T-helper 22 cell (primary cell): ENCODE measurements around the gene PALD1.
A peak's percentile ranks its signal among the peaks of the same experiment; 100 is the strongest.

Source experiments
- DNase-seq: peaks from one replicate; pipeline ENCODE4 v3.0.0-alpha.2; 2020; ENCODE audit warnings: low read depth

PALD1 gene

DNA sequence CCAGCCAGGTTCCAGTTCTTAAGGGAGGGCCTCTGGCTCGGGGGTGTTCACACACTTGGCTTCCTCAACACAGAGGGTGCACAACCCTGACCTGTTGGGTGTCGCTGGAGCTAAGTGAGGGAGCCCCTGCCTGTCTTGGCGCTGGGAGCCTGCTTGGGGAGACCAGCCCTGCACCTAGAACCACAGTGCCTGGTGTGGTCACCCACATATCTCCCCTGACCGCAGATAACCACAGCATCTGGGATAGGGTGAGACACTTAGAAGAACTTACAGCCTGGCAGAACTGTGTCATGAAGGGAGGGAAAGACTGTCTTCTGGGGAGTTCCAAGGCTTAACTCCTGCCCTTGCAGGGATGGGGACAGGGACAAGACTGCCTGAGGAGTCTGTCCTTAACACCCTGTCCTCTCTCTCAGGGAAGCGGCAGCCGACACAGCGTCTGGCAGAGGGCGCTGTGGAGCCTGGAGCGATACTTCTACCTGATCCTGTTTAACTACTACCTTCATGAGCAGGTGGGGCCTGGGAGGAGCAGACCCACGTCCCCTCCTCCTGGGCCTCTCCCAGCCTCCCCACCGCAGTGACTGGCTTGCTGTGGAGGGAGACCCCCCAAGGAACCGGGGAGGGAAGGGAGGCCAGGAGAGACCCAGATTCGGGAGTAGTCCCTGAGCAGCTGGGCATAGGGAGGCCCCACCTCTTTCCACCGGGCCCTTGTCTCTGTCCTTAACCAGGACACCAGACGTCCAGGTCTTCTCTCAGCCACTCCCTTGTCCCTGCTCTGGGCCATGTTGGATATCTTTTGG lies 59.0 kb downstream of the PALD1 start:
- DNase-seq, result no peak

DNA sequence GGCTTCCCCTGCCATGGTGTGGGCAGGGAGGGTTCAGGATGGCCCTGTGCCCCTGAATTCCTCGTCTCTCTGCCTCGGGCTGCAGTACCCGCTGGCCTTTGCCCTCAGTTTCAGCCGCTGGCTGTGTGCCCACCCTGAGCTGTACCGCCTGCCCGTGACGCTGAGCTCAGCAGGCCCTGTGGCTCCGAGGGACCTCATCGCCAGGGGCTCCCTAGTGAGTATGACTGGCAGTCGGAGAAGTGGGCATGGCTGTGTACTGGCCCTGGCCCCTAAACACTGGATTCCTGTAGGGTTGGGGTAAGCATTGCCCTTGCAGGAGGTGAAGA lies 59.6 kb downstream of the PALD1 start:
- DNase-seq, result no peak

DNA sequence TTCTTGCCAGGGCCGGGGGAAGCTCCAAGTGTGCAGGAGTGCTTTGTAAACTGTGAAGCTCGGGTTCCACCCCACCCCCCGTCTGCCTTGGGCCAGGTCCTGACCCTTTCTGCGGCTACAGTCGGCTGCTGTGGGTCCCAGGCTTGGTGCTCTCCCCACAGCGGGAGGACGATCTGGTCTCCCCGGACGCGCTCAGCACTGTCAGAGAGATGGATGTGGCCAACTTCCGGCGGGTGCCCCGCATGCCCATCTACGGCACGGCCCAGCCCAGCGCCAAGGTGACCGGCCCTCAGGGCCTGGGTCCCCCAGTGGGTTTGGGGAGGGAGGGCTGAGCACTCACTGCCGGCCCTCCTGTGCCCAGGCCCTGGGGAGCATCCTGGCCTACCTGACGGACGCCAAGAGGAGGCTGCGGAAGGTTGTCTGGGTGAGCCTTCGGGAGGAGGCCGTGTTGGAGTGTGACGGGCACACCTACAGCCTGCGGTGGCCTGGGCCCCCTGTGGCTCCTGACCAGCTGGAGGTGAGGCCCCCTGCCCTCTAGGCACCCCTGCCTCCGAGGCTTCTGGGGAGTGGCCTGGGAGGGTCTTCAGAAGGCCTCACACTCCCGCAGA lies 60.3 kb downstream of the PALD1 start:
- no peak for DNase-seq

DNA sequence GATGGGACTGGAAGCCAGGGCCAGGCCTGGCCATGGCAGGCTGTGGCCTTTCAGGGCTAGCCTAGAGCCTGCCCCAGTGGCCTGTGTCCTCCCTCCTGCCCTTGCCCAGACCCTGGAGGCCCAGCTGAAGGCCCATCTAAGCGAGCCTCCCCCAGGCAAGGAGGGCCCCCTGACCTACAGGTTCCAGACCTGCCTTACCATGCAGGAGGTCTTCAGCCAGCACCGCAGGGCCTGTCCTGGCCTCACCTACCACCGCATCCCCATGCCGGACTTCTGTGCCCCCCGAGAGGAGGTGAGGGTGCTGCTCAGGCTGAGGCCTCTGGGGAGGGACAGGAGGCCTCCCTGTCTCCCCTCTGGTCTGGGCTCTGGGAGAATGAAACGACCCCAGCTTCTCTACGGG lies 60.9 kb downstream of the PALD1 start:
- no peak for DNase-seq

DNA sequence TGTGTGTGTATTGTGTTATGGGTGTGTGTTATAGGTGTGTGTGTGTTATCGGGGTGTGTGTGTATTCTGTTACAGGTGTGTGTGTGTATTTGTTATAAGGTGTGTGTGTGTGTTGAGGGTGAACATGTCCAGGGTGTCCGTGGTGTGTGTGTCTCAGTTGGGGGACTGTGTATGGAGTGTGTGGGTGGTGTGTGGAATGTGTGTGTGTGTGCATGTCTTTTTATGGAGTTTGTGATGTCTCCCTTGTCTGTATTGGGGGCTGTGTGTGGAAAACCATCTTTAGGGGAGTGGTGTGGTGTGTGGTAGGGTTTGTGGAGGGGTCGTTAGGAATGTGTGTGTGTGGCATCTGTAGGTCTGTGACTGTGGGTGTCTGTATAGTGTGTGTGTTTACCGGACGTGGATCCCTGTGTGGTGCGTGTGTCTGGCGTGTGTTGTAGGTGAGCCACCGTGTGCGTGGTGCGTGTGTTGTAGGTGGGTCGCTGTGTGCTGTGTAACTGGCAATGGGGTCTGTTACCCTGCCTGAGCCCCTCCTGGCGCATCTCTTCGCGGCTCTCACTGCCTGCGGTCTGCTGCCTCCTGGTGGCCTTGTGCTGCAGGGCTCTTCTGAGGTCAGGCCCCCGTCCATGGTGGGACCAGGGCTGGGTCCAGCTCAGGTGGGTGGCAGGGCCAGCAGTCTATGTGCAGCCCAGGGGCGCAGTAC lies 61.7 kb downstream of the PALD1 start:
- no peak for DNase-seq

DNA sequence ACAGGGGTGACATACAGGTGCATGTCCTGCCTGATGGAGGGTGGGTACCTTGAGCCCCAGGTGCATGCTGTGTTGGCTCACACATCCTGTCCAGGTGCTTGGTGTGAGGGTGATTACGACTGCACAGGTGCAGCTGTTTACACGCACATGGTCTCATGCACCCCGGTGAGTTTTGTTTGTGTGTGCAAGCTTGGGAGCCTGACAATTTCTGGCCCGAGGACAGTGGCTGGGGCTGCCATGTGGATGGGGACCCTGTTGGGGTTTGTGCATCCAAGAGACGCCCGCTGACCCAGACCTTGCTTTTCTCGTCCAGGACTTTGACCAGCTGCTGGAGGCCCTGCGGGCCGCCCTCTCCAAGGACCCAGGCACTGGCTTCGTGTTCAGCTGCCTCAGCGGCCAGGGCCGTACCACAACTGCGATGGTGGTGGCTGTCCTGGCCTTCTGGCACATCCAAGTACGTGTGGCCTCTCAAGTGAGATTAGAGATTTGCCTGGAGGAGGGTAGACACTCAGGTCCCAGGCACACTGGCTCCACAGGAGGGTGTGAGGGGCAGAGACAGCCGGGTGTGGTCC lies 62.3 kb downstream of the PALD1 start:
- no peak for DNase-seq

DNA sequence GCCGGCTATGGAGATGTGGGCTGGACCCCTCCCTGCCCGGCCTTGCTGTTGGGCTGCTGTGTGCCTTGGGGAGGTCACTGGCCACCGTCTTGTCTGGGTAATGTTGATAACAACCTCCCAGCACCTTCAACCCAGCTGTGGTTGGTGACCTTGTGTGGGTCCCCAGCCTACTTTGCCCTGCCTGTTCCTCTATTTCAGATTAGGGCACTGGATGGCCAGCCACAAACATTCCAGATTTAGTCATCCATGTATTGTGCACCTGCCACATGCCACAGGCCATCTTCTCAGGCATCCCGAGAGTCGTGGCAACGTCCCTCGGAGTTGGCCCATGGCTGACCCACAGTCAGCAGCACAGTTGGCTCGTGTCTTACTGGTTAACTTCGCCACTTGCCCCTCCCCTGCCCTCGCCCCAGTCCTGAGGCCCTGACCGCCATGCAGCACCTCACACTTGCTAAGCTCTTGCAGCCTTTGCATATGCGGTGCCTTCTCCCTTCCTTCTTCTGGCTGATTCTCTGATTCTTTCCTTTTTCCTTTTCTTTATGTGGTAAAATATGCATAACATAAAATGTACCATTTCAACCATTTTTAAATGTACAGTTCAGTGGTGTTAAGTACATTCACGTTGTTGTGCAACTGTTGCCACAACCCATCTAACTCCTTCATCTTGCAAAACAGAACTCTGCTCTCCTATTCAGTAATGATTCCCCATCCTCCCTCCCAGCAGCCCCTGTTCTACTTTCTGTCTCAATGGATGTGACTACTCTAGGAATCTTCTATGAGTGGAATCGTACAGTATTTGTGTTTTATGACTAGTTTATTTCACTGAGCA lies 63.4 kb downstream of the PALD1 start:
- no peak for DNase-seq

DNA sequence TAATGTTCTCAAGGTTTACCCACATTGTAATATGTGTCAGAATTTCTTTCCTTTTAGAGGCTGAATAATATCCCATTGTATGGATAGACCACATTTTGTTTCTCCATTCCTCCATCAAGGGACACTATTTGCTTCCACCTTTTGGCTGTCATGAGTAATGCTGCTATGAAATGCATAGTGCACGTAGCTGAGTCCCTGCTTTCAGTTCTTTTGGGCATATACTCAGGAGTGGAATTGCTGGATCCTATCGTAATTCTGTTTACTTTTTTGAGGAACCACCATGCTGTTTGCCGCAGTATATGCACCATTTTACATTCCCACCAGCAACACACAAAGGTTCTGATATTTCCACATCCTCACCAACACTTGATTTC lies 64.0 kb downstream of the PALD1 start:
- no peak for DNase-seq

DNA sequence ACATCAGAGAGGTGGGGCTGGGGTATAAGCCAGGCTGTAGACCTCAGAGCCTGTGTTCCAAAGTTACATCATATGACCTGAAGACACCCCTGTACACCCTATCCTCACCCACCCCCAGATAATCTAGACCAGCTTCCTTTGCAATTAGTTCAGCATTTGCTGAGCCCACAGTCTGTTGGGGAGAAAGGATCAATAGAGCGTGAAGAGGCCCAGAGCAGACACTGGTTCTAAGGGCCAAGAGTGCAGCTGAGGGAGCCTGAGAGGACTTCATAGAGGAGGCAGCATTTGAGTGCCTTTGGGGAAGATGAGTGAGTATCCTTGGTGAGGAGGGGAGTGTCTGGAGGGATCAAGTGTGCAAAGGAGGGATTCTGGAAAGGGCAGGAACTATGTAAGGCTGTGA lies 65.3 kb downstream of the PALD1 start:
- no peak for DNase-seq

DNA sequence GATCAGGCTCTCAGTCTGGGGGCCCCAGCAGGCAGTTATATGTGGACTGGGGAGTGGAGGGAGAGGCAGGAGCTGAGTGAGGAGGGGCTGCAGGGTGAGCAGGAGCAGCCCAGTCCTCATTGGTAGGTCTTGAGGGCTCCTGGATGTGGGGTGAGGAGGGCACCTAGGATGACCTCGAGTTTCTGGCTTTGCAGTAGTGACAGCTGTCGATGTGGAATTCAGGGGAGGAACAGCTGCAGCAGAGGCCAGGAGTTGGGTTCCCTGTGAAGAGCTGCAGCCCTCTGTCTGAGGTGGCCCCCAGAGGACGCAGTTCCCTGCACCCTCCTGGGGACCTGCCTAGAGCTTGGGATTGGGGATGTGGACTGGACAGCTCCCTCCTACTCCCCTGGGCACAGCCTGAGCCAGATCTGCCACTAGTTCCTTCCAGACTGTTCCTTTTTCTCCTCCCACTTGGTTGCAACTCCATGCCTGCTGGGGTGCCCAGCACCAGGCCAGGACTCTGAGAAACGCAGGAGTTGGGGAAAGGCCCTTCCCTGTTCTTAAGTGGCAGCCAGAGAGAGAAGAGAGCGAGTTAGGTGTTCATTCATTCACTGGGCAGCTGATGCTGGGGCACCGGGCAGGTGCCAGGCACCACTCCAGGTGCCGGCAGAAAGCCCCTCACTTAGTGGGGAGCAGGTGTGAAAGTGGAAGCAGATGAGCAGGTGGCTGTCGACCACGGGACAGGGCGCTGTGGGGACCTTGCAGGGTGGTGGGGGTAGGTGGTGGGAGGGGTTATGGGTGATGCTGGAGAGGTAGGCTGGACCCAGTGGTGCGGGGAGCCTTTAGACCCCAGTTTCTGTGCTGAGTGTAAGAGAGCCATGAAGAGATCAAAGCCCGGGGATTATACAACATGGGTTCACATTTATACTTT lies 66.1 kb downstream of the PALD1 start:
- no peak for DNase-seq

DNA sequence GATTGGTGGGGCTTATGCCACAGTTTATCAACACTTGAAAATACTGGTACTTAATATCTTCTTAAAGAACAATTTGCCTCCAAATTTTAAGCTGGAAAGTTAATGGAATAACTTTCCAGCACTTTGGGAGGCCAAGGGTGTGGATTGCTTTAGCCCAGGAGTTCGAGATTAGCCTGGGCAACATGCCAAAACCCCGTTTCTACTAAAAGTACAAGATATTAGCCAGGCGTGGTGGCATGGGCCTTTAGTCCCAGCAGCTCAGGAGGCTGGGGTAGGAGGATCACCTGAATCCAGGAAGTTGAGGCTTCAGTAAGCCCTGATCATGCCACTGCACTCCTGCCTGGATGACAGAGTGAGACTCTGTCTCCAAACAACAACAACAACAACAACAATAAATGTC lies 68.0 kb downstream of the PALD1 start:
- DNase-seq, result no peak

DNA sequence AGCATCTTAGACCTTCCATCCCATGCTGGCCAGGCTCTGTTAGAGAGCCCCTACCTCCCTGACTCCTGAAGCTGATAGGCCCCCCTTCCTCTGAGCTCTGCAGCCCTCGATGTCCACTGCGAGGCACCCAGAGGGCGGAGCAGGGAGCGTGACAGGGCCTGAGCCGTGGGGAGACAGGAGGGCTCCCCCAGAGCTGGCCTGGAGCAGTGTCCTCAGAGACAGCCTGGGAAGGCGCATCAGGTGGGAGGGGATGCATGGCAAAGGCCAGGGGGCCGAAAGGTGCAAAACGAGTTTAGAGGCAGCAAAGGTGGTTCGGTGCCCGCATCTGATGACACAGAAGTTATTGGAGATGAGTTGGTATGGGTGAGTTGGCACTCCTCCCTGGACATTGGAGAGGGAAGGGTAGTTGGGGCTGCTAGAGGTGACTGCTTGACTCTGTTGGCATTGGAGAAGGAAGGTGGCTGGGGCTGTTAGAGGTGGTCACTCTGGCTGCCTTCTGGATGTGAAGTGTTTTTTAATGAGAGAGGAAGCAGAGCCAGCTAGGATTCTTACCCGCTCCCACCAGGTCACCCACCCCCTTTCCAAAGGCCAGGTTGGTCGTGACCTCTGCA lies 70.9 kb downstream of the PALD1 start:
- DNase-seq, result no peak

DNA sequence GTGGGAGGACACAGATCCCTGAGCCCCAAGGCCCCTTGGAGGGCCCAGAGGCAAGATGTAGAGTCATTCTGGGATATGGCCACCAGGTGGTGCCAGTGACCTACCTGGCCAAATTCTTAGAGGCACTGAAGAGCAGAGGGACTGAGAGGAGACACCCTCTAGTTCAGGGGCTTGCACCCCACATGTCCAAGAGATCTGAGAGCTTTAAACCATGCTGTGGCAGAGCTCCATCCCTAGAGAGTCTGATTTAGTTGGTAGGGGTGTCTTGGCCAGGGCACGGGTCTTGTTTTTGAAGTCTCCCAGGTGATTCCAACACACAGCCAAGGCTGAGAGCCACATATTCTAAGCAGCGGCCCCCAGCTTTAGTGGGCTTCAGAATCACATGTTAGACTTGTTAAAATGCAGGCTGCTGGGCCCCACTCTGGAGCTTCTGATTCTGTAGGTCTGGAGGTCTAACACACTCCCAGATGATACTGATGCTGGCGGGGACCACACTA lies 71.4 kb downstream of the PALD1 start:
- DNase-seq, result peak; percentile 25

DNA sequence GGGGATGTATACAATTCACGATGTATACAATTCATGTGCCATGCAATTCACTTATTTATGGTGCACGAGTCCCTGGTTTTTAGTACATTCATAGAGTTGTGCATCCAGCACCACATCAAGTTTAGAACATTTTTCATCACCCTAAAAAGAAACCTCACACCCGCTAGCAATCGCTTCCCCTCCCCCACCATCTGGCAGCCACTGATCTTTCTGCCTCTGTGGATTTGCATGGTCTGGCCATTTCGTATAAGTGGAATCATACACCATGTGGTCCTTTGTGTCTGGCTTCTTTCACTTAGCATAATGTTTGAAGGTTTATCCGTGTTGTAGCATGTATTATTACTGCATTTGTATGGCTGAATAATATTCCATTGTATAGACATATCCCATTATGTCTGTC lies 71.9 kb downstream of the PALD1 start:
- DNase-seq, result no peak

DNA sequence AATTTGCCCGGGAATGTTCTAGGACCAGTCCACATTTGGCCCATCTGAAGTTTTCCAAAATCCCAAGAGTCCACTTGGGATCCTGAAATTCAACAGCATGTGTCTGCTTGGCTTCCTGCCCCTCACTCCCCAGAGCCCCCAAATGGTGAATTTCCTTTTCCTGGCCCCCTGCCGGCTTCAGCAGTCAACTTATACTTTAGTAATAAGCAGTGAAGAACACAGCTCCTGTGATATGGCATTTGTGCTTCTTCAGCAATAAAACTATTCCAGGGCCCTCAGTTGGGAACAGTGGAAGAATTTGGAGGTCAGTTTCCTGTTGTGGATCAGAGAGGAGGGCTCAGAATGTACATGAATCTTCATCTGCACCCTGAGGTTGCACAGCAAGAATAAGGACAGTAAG lies 72.9 kb downstream of the PALD1 start:
- no peak for DNase-seq

DNA sequence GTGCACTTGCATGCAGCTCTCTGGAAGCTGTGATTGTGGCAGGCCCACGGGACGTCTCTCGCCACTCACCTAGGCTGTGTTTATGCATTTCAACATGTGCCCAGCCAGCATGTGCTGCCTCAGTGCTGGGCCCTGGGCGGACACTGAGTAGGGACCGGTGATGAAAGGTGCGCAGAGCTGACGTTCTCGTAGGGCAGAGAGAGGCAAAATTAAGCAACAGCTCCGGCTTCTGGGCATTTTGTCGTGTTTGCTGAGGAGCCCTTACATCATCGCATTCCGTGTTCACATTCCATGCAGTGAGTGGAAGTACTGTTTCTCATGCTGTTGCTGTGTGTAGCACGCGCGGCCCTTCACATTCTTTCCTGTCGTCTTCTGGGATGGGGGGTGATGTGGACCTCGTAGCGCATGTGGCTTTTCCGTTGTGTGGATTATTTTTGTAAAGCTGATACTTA lies 73.4 kb downstream of the PALD1 start:
- DNase-seq, result no peak

DNA sequence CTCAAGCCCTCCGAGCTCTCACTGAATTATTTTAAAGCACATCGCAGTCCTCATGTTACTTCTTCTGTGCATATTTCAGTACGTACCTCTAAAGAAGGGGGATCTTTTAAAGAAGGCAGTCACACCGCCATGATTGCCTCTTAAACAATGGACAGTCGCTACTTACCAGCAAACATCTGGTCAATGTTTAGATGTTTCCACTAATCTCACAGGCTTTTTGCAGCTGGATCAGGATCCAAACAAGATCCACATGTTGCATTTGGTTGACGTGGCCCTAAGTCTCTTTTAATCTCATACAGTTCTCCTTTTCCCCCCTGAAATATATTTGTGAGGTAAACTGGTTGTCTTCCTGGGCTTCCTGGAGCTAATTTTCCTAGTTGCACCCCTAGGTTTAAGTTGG lies 74.0 kb downstream of the PALD1 start:
- no peak for DNase-seq

DNA sequence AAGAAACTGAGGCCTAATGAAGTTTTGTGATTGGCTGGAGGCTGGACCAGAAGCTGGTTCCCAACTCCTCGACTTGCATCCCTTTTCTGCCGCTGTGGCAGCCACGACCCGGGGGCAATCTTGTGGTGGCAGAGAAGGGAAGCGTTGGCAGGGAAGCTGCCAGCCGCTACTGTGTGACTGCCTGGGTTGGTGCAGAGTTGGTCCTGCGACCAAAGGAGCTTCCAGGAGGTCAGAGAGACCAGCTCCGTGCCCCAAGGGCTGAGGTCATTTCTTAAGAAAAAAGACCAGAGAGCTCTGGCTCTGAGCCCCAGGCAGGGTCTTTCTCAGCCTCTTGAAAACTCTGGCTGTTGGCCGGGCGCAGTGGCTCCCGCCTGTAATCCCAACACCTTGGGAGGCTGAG lies 76.8 kb downstream of the PALD1 start:
- DNase-seq, result no peak

DNA sequence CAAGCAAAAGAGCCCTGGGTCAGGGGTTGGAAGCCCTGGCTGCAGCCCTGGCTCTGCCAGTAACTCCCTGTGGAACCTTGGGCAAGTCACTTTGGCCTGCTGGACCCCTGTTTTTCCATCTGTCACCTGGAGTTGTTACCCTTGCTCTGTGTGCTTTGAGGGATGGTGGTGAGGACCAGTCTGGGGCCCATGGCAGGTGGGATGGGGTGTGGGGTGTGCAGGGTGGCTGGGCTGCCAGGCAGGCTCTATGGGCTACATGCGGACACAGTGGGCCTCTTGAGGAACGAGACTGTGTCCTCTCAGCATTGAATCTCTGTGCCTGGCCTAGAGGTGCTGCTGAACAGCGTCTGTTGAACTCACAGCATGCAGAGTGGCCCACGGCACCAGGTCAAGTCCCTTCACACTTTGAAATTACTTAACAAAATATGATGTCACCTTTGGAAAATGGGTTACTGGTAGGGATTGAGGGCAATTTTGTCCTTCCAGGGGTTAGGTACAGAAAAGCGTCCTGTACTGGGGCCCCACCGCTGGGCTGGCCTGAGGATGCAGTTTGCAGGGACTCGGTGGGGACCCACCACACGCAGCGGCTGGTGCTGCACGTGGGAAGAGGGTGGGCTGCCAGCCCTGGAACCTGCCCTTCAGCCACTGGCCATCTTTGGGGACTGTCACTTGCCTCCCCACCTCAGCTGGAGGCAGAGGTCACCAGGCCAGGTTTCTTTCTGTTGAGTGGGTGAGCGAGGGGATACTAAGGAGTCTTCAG lies 78.7 kb downstream of the PALD1 start:
- DNase-seq, result no peak

DNA sequence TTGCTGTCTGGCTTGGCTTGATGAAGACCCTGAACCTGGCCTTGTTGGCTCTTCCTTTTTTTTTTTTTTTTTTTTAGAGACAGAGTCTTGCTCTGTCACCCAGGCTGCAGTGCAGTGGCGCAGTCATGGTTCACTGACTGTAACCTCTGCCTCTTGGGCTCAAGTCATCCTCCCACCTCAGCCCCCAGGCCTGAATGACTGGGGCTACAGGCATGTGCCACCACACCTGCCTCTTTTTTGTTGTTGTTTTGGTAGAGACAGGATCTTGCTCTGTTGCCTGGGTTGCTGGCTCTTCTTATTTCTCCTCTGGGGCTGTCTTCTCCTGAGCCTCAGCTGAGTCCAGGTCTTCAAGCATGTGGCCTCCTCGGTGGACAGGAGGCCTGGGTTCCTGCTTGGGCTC lies 79.3 kb downstream of the PALD1 start:
- DNase-seq, result no peak
